Motor neuron (in vitro differentiated cells): ENCODE data around the gene LHX2. TPM values are rescaled to one million over a fixed set of nuclear protein-coding genes. Genes with fewer than 3 reads are reported as not detected.
A peak's percentile ranks its signal among the peaks of the same experiment; 100 is the strongest.
"Not testable (repeated sequence)": the region's sequence is repeated elsewhere in the genome, so short reads cannot be mapped to it uniquely, and the experiment has no call there.

Source experiments
- ATAC-seq, 8 experiments: fragments of 200-7000 bp; cut with Tn5 transposase; replicated peaks in 6 of 8; 2 replicates each; pipeline ENCODE4 v1.8.0; 2021; ENCODE audit warnings: mild to moderate bottlenecking in 8 of 8, moderate library complexity in 8 of 8
- H3K27ac ChIP-seq, 2 donors: fragments of 250-450 bp; sonication (Bioruptor Pico); 2 replicates each; pipeline ENCODE4 v1.9.0; 2021; ENCODE audit warnings: antibody characterized with exemption in 2 of 2, mild to moderate bottlenecking in 2 of 2, moderate library complexity in 1 of 2
- H3K4me1 ChIP-seq, 2 donors: fragments of 250-450 bp; sonication (Bioruptor Pico); replicated peaks in 1 of 2; 2 replicates each; pipeline ENCODE4 v1.6.1; 2021; ENCODE audit warnings: antibody characterized with exemption in 2 of 2, mild to moderate bottlenecking in 2 of 2, moderate library complexity in 1 of 2
- H3K4me3 ChIP-seq, 5 donors: fragments of 250-450 bp; sonication (Bioruptor Pico); 2 replicates each; pipeline ENCODE4 v1.9.0; 2021; ENCODE audit warnings: antibody characterized with exemption in 5 of 5, mild to moderate bottlenecking in 5 of 5, moderate library complexity in 4 of 5
- WGBS, 10 experiments: fragments of 450-650 bp; shearing (Covaris generic); methylation state at CpG; one replicate each; pipeline ENCODE4 v1.0.0; 2022; 5-methylcytosine and 5-hydroxymethylcytosine counted together
- in situ Hi-C, 9 experiments: fragments of 400-800 bp; cut with MboI; loops; one replicate each; pipeline ENCODE4 v1.15.0; 2021; ENCODE audit warnings: low sequenced_read_pairs in 9 of 9, low pct_unique_long_range_greater_than_20kb in 2 of 9; ENCODE audit not compliant: unreplicated experiment in 9 of 9
- total RNA-seq, 8 experiments: library from RNA; unstranded; fragments of 300-600 nt; gene quantifications; 2 replicates each; pipeline versions ENCODE4 v1.2.3 to v1.2.4, GENCODE V29; 2022

The LHX2 gene
- total RNA-seq, 8 experiments from 2014 or later = 0.31 to 3.6 (median 1.6) TPM; not detected in 1

GRCh38 chr9:123984802-123985201 is 26.8 kb upstream of the LHX2 start:
- Histone ChIP-seq H3K4me3 (no peak overlapping the region), H3K4me1 (no peaks in the 10 kb centered on the region), H3K27ac (no peak overlapping the region)
- WGBS, 10 experiments = 20 to 79% (median 59%) methylated on average over 1 to 3 of the region's 3 CpGs; no CpG with 5 or more reads in 6 of the 10 experiments
- in situ Hi-C loops = no loop called here
- ATAC-seq = no peak

GRCh38 chr9:123985869-123986268 is 25.7 kb upstream of the LHX2 start:
- WGBS, 10 experiments = 0 to 100% (median 55%) methylated on average over 1 to 4 of the region's 4 CpGs; no CpG with 5 or more reads in 4 of the 10 experiments
- ATAC-seq = no peak
- no peaks in the 10 kb centered on the region for H3K4me1 ChIP-seq
- no peak overlapping the region for H3K4me3 ChIP-seq
- H3K27ac ChIP-seq = no peak overlapping the region
- in situ Hi-C loops = no loop called here

GRCh38 chr9:123990427-123990826 is 21.1 kb upstream of the LHX2 start:
- ATAC-seq = no peak
- WGBS, 10 experiments = 0 to 60% (median 42%) methylated on average over 1 to 5 of the region's 5 CpGs; no CpG with 5 or more reads in 1 of the 10 experiments
- no peak overlapping the region for H3K27ac ChIP-seq
- in situ Hi-C loops = no loop called here
- no peak overlapping the region for H3K4me3 ChIP-seq
- H3K4me1 ChIP-seq = no peaks in the 10 kb centered on the region

GRCh38 chr9:123992679-123993078 is 18.9 kb upstream of the LHX2 start:
- ATAC-seq, H3K27ac ChIP-seq, in situ Hi-C loops, H3K4me3 ChIP-seq, H3K4me1 ChIP-seq: not testable (repeated sequence)
- no CpG with 5 or more reads among the region's 16 CpGs for WGBS, 10 experiments

GRCh38 chr9:123996731-123997421 is 14.7 kb upstream of the LHX2 start:
- H3K4me3 ChIP-seq = no peak overlapping the region
- peaks cover 0 to 5% of the 10 kb centered on the region in 2 donors for H3K4me1 ChIP-seq
- no peak overlapping the region for H3K27ac ChIP-seq
- ATAC-seq = peak in 1 of 8 experiments; percentile 46
- WGBS, 10 experiments = 0 to 42% (median 19%) methylated on average over 2 to 10 of the region's 23 CpGs; no CpG with 5 or more reads in 5 of the 10 experiments
- in situ Hi-C loops = no loop called here

- WGBS, 10 experiments = 0 to 75% (median 11%) methylated on average over 1 to 3 of the region's 15 CpGs; no CpG with 5 or more reads in 2 of the 10 experiments
- in situ Hi-C loops = no loop called here
- H3K4me3 ChIP-seq = no peak overlapping the region
- no peak overlapping the region for H3K27ac ChIP-seq
- H3K4me1 ChIP-seq = peaks cover 0 to 9% of the 10 kb centered on the region in 2 donors
- ATAC-seq = peak in 7 of 8 experiments; percentile 38 to 70 (median 54)
These were observed 13.8 kb upstream of the LHX2 start for GRCh38 chr9:123997665-123998277.

- 13 to 83% (median 35%) methylated on average over 2 to 5 of the region's 6 CpGs; no CpG with 5 or more reads in 2 of the 10 experiments for WGBS, 10 experiments
- in situ Hi-C loops = no loop called here
- ATAC-seq = no peak
- no peak overlapping the region for H3K27ac ChIP-seq
- H3K4me1 ChIP-seq = peaks cover 0 to 9% of the 10 kb centered on the region in 2 donors
- no peak overlapping the region for H3K4me3 ChIP-seq
These were observed 13.2 kb upstream of the LHX2 start for GRCh38 chr9:123998278-123998925.

GRCh38 chr9:123998970-123999621 is 12.5 kb upstream of the LHX2 start:
- WGBS, 10 experiments = 0 to 60% (median 12%) methylated on average over 1 to 11 of the region's 43 CpGs; no CpG with 5 or more reads in 1 of the 10 experiments
- peaks cover 0 to 9% of the 10 kb centered on the region in 2 donors for H3K4me1 ChIP-seq
- H3K27ac ChIP-seq = no peak overlapping the region
- in situ Hi-C loops = no loop called here
- peak overlapping the region in 4 of 5 donors; percentile 26 to 39 (median 32) for H3K4me3 ChIP-seq
- peak; percentile 12 to 64 (median 50) for ATAC-seq

- Histone ChIP-seq H3K4me3 (peak overlapping the region; percentile 26 to 39 (median 34)), H3K27ac (no peak overlapping the region), H3K4me1 (peaks cover 0 to 9% of the 10 kb centered on the region in 2 donors)
- peak; percentile 45 to 80 (median 74) for ATAC-seq
- in situ Hi-C loops = no loop called here
- WGBS, 10 experiments = no CpG with 5 or more reads among the region's 64 CpGs
These were observed 11.9 kb upstream of the LHX2 start for GRCh38 chr9:123999661-124000060.

GRCh38 chr9:124000161-124000783 is 11.3 kb upstream of the LHX2 start:
- in situ Hi-C loops = no loop called here
- Histone ChIP-seq H3K4me1 (peaks cover 0 to 9% of the 10 kb centered on the region in 2 donors), H3K4me3 (peak overlapping the region; percentile 26 to 39 (median 34)), H3K27ac (no peak overlapping the region)
- 0 to 11% (median 0%) methylated on average over 1 to 4 of the region's 35 CpGs; no CpG with 5 or more reads in 2 of the 10 experiments for WGBS, 10 experiments
- ATAC-seq = peak; percentile 6 to 43 (median 32)

- in situ Hi-C loops = no loop called here
These were observed 10.6 kb upstream of the LHX2 start for GRCh38 chr9:124000784-124001457.

GRCh38 chr9:124001458-124001799 is 10.1 kb upstream of the LHX2 start:
- no peak for ATAC-seq
- Histone ChIP-seq H3K27ac (no peak overlapping the region), H3K4me3 (no peak overlapping the region), H3K4me1 (peaks cover 0 to 9% of the 10 kb centered on the region in 2 donors)
- in situ Hi-C loops = no loop called here
- 0 to 60% (median 0%) methylated on average over 1 to 2 of the region's 6 CpGs; no CpG with 5 or more reads in 7 of the 10 experiments for WGBS, 10 experiments

More at GRCh38 chr9:124000784-124001457, 10.6 kb upstream of the LHX2 start:
- Histone ChIP-seq H3K4me1 (peaks cover 0 to 9% of the 10 kb centered on the region in 2 donors), H3K27ac (no peak overlapping the region), H3K4me3 (no peak overlapping the region)
- 0 to 57% (median 3%) methylated on average over 1 to 8 of the region's 15 CpGs for WGBS, 10 experiments
- ATAC-seq = peak in 1 of 8 experiments; percentile 25
